GM18498 (cell line): ENCODE results near the gene OPN3.

Source experiments
- ATAC-seq: cut with Tn5 transposase; IDR thresholded peaks from one replicate; pipeline ENCODE4 v1.9.1; 2021; ENCODE audit warnings: mild to moderate bottlenecking, moderate library complexity; ENCODE audit not compliant: unreplicated experiment

The OPN3 gene

GRCh38 chr1:241647658-241648057, 7.5 kb upstream of the OPN3 start:
- ATAC-seq: no peak

DNA sequence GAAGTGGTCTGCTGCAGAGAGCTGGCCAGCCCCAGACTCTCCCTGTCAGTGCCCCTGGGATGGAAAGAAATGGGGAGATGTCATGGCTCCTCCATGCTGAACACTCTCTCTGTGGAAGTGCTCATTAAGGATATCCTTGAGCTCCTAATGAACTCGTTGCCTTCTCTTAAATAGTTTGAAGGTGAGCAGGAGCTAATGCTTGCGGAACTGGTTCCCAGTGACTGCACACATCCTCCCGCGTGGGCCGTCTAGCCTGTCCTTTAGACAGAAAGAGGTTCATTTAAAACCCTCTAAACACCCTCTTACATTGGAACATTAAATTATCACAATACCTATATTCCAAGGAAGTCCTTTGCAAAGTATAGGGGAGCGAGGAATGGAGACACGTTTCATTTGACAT, 6.0 kb upstream of the OPN3 start:
- no peak for ATAC-seq

GRCh38 chr1:241645199-241645598, 5.0 kb upstream of the OPN3 start:
- ATAC-seq: no peak

DNA sequence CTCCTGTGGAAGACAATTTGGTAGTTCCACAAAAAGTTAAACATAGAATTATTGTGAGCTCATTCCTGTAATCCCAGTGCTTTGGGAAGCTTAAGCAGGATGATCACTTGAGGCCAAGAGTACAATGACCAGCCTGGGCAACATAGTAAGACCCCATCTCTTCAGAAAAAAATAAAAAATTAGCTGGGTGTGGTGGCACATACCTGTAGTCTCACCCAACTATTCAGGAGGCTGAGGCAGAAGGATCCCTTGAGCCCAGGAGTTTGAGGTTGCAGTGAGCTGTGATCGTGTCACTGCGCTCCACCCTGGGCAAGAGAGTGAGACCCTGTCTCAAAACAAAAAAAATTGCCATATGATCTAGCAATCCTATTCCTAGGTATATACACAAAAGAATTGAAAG, 4.1 kb upstream of the OPN3 start:
- ATAC-seq: no peak

DNA sequence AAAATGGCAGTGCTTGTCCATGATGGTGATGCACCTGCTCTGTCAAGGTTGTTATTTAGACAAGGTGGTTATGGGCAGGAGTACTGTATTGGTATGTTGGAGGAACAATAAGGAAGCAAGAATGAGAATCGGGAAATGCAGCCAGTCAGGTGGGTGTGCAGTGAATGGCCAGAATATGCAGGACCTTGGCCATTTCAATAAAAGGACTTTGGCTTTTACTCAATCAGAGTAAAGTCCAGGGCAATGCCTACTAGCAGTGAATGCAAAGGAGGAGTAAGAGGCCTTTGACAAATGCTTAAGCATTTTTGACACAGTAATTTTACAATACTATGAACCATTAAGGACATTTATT, 2.4 kb upstream of the OPN3 start:
- ATAC-seq: no peak

GRCh38 chr1:241641773-241642592, 1.8 kb upstream of the OPN3 start:
- no peak for ATAC-seq

GRCh38 chr1:241640867-241641622, 876 bp upstream of the OPN3 start:
- ATAC-seq: no peak

- peak; percentile 51 for ATAC-seq
Measured at GRCh38 chr1:241639623-241640148, 483 bp downstream of the OPN3 start.

- ATAC-seq: peak; percentile 2
Measured at GRCh38 chr1:241638909-241639622, 1.1 kb downstream of the OPN3 start.

DNA sequence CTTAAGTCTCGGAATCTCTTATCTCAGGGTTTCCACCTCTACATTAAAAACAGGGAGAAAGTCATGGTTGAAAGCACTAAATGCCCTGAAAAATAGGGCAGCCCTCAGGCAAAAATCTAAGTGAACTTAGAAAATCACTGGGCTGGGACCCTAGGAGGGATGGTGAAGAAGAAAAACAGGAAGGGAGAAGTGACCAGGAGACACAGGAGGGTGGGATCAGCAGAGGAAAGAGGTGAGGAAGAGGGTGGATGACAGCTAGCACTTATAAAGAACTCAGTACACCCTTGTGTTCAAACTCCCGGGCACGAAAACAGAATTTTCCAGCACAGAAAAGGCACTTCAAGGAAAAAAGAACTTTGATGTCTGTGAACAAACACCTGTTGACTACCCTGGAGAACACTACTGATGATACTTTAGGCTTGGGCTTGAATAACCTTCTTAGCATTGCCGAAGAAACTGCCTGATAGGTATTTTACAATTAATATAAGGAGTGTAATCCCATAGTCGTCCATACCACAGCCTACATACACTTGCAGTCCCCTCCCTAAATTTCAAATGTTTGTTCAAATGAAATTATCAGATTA, 2.0 kb downstream of the OPN3 start:
- ATAC-seq: no peak

GRCh38 chr1:241637604-241638003, 2.6 kb downstream of the OPN3 start:
- ATAC-seq: no peak

DNA sequence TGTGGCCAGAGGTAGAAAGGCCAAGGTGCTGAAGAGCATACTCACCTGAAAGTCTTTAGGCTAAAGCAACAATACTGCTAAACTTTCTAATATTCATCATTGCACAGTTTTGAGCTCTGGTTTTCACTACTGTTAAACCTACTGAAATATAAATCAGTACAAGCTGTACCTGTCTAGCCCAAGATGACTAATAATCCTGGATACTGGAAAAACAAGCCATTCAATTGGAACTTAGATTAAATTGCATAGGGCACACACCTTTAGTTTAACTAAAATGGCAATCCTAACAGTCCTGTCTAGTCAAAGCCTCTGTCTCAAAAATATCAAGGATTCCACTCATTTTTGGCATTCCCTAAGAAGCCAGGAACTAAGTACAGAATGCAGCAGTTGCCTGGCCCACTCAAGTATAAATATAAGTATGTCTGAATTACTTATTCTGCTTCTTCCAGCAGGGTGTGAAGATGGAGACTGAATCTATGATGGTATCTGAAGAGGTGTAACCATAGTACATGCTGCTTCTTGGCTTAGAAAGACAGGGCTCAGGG, 3.1 kb downstream of the OPN3 start:
- ATAC-seq: no peak

- ATAC-seq: no peak
Measured at GRCh38 chr1:241636291-241636690, 3.9 kb downstream of the OPN3 start.

DNA sequence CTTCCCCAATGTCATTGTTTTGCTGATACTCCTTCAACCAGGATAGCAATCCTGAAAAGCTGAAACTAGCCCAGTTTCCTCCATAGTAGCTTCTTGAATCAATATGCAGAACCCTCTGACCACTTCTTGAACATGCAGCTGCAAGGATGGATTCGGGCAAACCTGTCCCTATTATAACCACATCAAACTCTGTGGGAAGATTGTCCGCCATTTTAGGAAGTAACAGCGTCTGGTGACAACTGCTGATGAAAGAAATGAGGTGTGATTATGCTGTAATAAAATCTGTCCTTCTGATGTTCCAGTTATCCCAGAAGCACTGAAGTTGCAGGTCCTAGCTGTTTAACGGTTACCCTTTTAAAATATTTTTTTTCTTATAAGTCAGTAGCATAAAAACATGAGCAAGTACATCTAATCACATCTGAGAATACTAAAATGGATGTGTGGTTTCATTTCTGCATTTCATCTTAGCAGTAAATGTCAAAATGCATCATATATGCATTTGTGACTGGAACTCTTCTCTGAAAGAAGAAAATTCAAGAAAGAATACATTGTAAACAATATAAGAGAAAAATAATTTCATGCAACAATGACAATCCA, 4.5 kb downstream of the OPN3 start:
- no peak for ATAC-seq

DNA sequence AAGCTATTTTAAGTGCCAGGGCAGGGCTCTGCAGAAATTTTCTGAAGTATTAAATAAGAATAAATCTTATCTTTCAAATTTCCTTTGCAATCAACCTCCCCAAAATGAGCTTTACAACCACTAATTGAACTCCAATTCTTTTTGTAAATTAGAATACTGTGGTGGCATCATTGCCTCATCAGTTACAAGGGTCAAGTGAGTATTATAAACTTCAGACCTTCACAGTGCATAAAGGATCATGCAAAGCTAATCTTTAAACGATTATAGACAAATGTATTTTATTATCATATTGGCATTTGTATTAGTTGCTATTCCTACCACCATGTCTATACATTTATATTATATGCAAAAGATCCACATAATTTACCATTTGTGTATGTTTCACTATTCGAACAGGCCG, 7.2 kb downstream of the OPN3 start:
- ATAC-seq: no peak

GRCh38 chr1:241631674-241632073, 8.5 kb downstream of the OPN3 start:
- no peak for ATAC-seq

- no peak for ATAC-seq
Measured at GRCh38 chr1:241630899-241631298, 9.3 kb downstream of the OPN3 start.

GRCh38 chr1:241630476-241630875, 9.7 kb downstream of the OPN3 start:
- ATAC-seq: no peak

GRCh38 chr1:241630005-241630404, 10.2 kb downstream of the OPN3 start:
- no peak for ATAC-seq

GRCh38 chr1:241627453-241628259, 12.5 kb downstream of the OPN3 start:
- ATAC-seq: peak; percentile 88
